HCT116 (cell line): ENCODE measurements around the gene GABBR2. TPM values are rescaled to one million over a fixed set of nuclear protein-coding genes. Genes with fewer than 3 reads are reported as not detected.

Source experiments
- ATAC-seq: fragments of 200-7000 bp; cut with Tn5 transposase; 2 replicates; pipeline ENCODE4 v1.9.1; 2020; ENCODE audit warnings: mild to moderate bottlenecking, moderate library complexity
- BruUV-seq: library from RNA; stranded (reverse); fragments of 400-500 nt; replicated peaks from 2 replicates; lab custom pipeline; 2021; lab: Mats Ljungman, UMichigan
- CTCF ChIA-PET: fragments of 300-600 bp; sonication (Branson Sonifier 250); formaldehyde crosslinking; loops from one replicate; lab custom pipeline; 2021; ENCODE audit warnings: antibody characterized with exemption; lab: Charles Lee
- POLR2A ChIA-PET: fragments of 300-600, 350-600 bp; sonication (Branson Sonifier 250); formaldehyde crosslinking; loops from one replicate; lab custom pipeline; 2021; ENCODE audit warnings: antibody characterized with exemption; lab: Charles Lee
- RAD21 ChIA-PET, 2 experiments: fragments of 300-600 bp; sonication (Branson Sonifier 250); formaldehyde crosslinking; loops; one replicate each; lab custom pipeline; 2023; ENCODE audit warnings: low total read pairs in 2 of 2; ENCODE audit not compliant: uncharacterized antibody in 2 of 2, unreplicated experiment in 2 of 2, low non-redundant PET in 1 of 2; lab: Charles Lee
- DNase-seq: peaks from one replicate; pipeline ENCODE4 v3.0.0-alpha.2; 2010; ENCODE audit warnings: low read depth, low spot score
- H2AFZ ChIP-seq: fragments of 200-600 bp; shearing (Covaris generic), sonication (generic); 2 replicates; pipeline ENCODE4 v1.6.1; 2017; ENCODE audit warnings: low read depth, mixed run types, mixed read lengths, antibody characterized with exemption, low read length; ENCODE audit not compliant: poor library complexity, severe bottlenecking
- H3K27ac ChIP-seq: 2 replicates; pipeline ENCODE4 v1.5.1; 2012; ENCODE audit warnings: low read depth, low read length
- H3K27me3 ChIP-seq: fragments of 200-600 bp; sonication (generic); 2 replicates; pipeline ENCODE4 v1.6.1; 2016; ENCODE audit warnings: mixed run types, low read length, mixed read lengths; ENCODE audit not compliant: insufficient read depth
- H3K36me3 ChIP-seq, 2 experiments: fragments of 200-500 bp in 1 of 2; fragments of 200-600 bp in 1 of 2; sonication (Bioruptor generic) in 1 of 2; sonication (generic) in 1 of 2; 2 replicates each; pipeline versions ENCODE4 v1.5.1 to v1.6.1; 2014 to 2016; ENCODE audit warnings: low read length in 2 of 2, inconsistent platforms in 1 of 2, mixed read lengths in 1 of 2, mixed run types in 1 of 2; ENCODE audit not compliant: insufficient read depth in 2 of 2, control insufficient read depth in 1 of 2
- H3K4me1 ChIP-seq, 2 experiments: fragments of 200-600 bp in 1 of 2; sonication (generic) in 1 of 2; 2 replicates each; pipeline versions ENCODE4 v1.5.1 to v1.6.1; 2012 to 2017; ENCODE audit warnings: low read length in 2 of 2, inconsistent platforms in 1 of 2, mild to moderate bottlenecking in 1 of 2, mixed read lengths in 1 of 2, mixed run types in 1 of 2, moderate library complexity in 1 of 2; ENCODE audit not compliant: insufficient read depth in 2 of 2, control insufficient read depth in 1 of 2
- H3K4me2 ChIP-seq: fragments of 200-600 bp; sonication (generic); 2 replicates; pipeline ENCODE4 v1.6.1; 2017; ENCODE audit warnings: mixed run types, low read length, mixed read lengths
- H3K4me3 ChIP-seq, 2 experiments: fragments of 200-600 bp in 1 of 2; sonication (generic) in 1 of 2; replicated peaks in 1 of 2; 2 replicates each; pipeline ENCODE4 v1.5.1; 2011 to 2016; ENCODE audit warnings: low read length in 2 of 2, control low read depth in 1 of 2, low read depth in 1 of 2, mild to moderate bottlenecking in 1 of 2, mixed read lengths in 1 of 2, mixed run types in 1 of 2
- H3K79me2 ChIP-seq: fragments of 200-600 bp; sonication (generic); 2 replicates; pipeline ENCODE4 v1.6.1; 2017; ENCODE audit warnings: mild to moderate bottlenecking, mixed run types, low read length, moderate library complexity, mixed read lengths; ENCODE audit not compliant: insufficient read depth
- H3K9ac ChIP-seq: fragments of 200-600 bp; sonication (generic); 2 replicates; pipeline ENCODE4 v1.6.1; 2016; ENCODE audit warnings: low read length, mixed read lengths
- H3K9me2 ChIP-seq: fragments of 200-600 bp; sonication (generic), shearing (Covaris generic); 2 replicates; pipeline ENCODE4 v1.6.1; 2017; ENCODE audit warnings: mixed run types, mild to moderate bottlenecking, moderate library complexity; ENCODE audit not compliant: insufficient read depth
- H3K9me3 ChIP-seq, 2 experiments: fragments of 200-500 bp in 1 of 2; fragments of 200-600 bp in 1 of 2; sonication (Bioruptor generic) in 1 of 2; sonication (generic) in 1 of 2; 2 replicates each; pipeline ENCODE4 v1.6.1; 2014 to 2017; ENCODE audit warnings: low read length in 2 of 2, mixed read lengths in 2 of 2, inconsistent platforms in 1 of 2, low read depth in 1 of 2, mild to moderate bottlenecking in 1 of 2, mixed run types in 1 of 2, moderate library complexity in 1 of 2; ENCODE audit not compliant: control insufficient read depth in 1 of 2, insufficient read depth in 1 of 2
- H4K20me1 ChIP-seq: fragments of 200-600 bp; sonication (generic), shearing (Covaris generic); 2 replicates; pipeline ENCODE4 v1.6.1; 2017; ENCODE audit warnings: mixed run types, mild to moderate bottlenecking, moderate library complexity; ENCODE audit not compliant: insufficient read depth
- CBX3 ChIP-seq: IDR thresholded peaks from 2 replicates; pipeline ENCODE4 v1.6.1; 2012; ENCODE audit warnings: low read depth
- CEBPB ChIP-seq: IDR thresholded peaks from 2 replicates; pipeline ENCODE4 v1.6.1; 2012; ENCODE audit warnings: low read depth
- EZH2 ChIP-seq: fragments of 200-600 bp; sonication (generic); IDR thresholded peaks from 2 replicates; pipeline ENCODE4 v1.6.1; 2017; ENCODE audit warnings: antibody characterized with exemption, mixed run types
- FOSL1 ChIP-seq: IDR thresholded peaks from 2 replicates; pipeline ENCODE4 v1.6.1; 2012; ENCODE audit warnings: low read depth
- JUND ChIP-seq: IDR thresholded peaks from 2 replicates; pipeline ENCODE4 v1.6.1; 2012
- POLR2A ChIP-seq: IDR thresholded peaks from 2 replicates; pipeline ENCODE4 v1.7.0; 2011; ENCODE audit warnings: borderline replicate concordance; ENCODE audit not compliant: insufficient read depth, insufficient read length; ENCODE audit errors: extremely low read depth
- POLR2AphosphoS5 ChIP-seq: IDR thresholded peaks from 2 replicates; pipeline ENCODE4 v1.6.1; 2011; ENCODE audit warnings: mild to moderate bottlenecking, low read depth, low read length, moderate library complexity
- SP1 ChIP-seq: IDR thresholded peaks from 2 replicates; pipeline ENCODE4 v1.6.1; 2012; ENCODE audit warnings: low read depth
- SRF ChIP-seq: IDR thresholded peaks from 2 replicates; pipeline ENCODE4 v1.6.1; 2012; ENCODE audit warnings: low read depth
- ZFX ChIP-seq: fragments of 450-650 bp; IDR thresholded peaks from 2 replicates; pipeline ENCODE4 v1.6.1; 2017
- intact Hi-C: fragments of 100-400 bp; cut with micrococcal nuclease; formaldehyde crosslinking; loops from 2 replicates; pipeline ENCODE4 v1.10.0; 2022
- total RNA-seq: library from RNA; stranded (reverse); gene quantifications from one replicate; pipeline ENCODE4 v1.2.1, GENCODE V29; 2021; ENCODE audit not compliant: unreplicated experiment
- TF ChIP-seq, protein P1 (sequence below): IDR thresholded peaks from 2 replicates; pipeline ENCODE4 v1.6.1; 2012; ENCODE audit warnings: low read depth
- TF ChIP-seq, protein P2 (sequence below), 3 experiments: fragments of 200-600 bp in 1 of 3; sonication (generic) in 1 of 3; IDR thresholded peaks in 2 of 3; conservative IDR thresholded peaks in 1 of 3; 2 replicates each; pipeline ENCODE4 v1.5.1; 2012 to 2017; ENCODE audit warnings: low read depth in 2 of 3, low read length in 2 of 3, antibody characterized with exemption in 1 of 3, borderline replicate concordance in 1 of 3, control low read depth in 1 of 3, mild to moderate bottlenecking in 1 of 3, mixed read lengths in 1 of 3, mixed run types in 1 of 3, moderate library complexity in 1 of 3; ENCODE audit not compliant: insufficient read depth in 1 of 3
- TF ChIP-seq, protein P3 (sequence below): IDR thresholded peaks from 2 replicates; pipeline ENCODE4 v1.6.1; 2011; ENCODE audit warnings: mild to moderate bottlenecking, low read length, moderate library complexity; ENCODE audit not compliant: insufficient replicate concordance; ENCODE audit errors: extremely low read depth

GABBR2 gene
- total RNA-seq, 1 experiment from 2014 or later = 0.15 TPM

DNA sequence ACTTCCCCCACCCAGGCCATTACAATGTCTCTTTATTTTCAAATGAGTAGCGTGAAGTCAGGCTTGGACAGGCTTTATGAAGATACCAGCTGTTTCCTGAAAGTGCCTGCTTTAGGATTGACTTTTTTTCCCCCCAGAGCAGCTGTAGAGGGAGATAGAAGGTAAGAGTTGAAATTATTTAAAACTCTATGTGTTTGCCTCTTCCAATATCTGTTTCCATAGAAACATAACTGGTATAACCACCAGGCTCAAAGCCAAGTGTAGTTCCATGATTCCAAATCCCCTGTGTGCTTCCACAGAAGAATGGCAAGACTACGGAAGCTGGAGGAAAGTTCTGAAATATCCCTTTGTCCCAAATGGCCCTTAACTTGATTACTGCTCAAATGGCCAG lies 365.9 kb downstream of the GABBR2 start:
- ChIA-PET CTCF (no interaction called here), POLR2A (no interaction called here)

DNA sequence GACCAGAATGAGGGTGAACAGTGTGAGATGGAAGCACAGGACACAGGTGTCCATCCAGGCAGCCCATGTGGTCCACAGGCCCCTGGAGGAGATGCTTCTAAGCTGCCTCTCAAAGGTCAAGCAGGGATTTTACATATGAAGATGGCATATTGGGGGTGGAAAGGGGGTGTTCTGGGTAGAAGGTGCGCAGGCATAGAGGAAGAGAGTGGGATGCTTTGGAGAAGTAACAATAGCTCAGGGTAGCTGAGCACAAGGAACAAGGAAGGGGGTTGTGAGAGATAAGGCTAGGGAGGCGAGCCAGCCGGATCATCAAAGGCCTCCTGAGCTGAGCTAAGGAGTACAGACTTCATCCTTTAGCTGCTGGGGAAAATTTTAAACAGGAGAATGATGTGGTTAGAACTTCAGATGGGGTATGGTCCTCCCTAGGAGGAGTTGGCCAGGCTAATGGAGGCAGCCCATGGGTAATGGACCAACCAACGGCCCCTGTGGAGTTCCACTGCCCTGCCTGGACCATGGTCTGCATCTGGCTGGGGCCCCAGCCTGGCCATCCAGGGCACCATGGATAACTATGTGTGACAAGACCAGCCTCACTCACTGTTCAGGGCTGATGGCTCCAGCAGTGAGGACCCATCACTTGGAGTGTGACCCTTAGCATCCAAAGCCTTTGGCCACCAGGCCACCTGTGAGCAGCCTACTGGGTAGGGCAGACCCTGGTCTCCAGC lies 366.5 kb downstream of the GABBR2 start:
- no peak for ATAC-seq
- TF ChIP-seq ZFX (no peak), EZH2 (no peak), FOSL1 (no peak), POLR2AphosphoS5 (no peak)
- TF ChIP-seq, protein P1, sequence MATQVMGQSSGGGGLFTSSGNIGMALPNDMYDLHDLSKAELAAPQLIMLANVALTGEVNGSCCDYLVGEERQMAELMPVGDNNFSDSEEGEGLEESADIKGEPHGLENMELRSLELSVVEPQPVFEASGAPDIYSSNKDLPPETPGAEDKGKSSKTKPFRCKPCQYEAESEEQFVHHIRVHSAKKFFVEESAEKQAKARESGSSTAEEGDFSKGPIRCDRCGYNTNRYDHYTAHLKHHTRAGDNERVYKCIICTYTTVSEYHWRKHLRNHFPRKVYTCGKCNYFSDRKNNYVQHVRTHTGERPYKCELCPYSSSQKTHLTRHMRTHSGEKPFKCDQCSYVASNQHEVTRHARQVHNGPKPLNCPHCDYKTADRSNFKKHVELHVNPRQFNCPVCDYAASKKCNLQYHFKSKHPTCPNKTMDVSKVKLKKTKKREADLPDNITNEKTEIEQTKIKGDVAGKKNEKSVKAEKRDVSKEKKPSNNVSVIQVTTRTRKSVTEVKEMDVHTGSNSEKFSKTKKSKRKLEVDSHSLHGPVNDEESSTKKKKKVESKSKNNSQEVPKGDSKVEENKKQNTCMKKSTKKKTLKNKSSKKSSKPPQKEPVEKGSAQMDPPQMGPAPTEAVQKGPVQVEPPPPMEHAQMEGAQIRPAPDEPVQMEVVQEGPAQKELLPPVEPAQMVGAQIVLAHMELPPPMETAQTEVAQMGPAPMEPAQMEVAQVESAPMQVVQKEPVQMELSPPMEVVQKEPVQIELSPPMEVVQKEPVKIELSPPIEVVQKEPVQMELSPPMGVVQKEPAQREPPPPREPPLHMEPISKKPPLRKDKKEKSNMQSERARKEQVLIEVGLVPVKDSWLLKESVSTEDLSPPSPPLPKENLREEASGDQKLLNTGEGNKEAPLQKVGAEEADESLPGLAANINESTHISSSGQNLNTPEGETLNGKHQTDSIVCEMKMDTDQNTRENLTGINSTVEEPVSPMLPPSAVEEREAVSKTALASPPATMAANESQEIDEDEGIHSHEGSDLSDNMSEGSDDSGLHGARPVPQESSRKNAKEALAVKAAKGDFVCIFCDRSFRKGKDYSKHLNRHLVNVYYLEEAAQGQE = no peak
- TF ChIP-seq, protein P2, sequence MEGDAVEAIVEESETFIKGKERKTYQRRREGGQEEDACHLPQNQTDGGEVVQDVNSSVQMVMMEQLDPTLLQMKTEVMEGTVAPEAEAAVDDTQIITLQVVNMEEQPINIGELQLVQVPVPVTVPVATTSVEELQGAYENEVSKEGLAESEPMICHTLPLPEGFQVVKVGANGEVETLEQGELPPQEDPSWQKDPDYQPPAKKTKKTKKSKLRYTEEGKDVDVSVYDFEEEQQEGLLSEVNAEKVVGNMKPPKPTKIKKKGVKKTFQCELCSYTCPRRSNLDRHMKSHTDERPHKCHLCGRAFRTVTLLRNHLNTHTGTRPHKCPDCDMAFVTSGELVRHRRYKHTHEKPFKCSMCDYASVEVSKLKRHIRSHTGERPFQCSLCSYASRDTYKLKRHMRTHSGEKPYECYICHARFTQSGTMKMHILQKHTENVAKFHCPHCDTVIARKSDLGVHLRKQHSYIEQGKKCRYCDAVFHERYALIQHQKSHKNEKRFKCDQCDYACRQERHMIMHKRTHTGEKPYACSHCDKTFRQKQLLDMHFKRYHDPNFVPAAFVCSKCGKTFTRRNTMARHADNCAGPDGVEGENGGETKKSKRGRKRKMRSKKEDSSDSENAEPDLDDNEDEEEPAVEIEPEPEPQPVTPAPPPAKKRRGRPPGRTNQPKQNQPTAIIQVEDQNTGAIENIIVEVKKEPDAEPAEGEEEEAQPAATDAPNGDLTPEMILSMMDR (IDR thresholded peaks at IDR 0.05 in 2 of 3, conservative IDR thresholded peaks at IDR 0.05 in 1 of 3; ENCODE audit: borderline replicate concordance in 1 of 3, insufficient read depth in 1 of 3, low read depth in 2 of 3, low read length in 2 of 3) = no peak

More for the DNA sequence above, 365.9 kb downstream of the GABBR2 start:
- Histone ChIP-seq H3K27ac (no peak overlapping the region), H3K9me2 (no peaks in the 10 kb centered on the region), H3K9me3 (no peaks in the 10 kb centered on the region), H3K79me2 (no peaks in the 10 kb centered on the region), H3K27me3 (peaks cover 21% of the 10 kb centered on the region; the same call in 1 of the 2 replicates), H3K4me2 (no peak overlapping the region), H3K4me3 (no peak overlapping the region), H3K4me1 (no peaks in the 10 kb centered on the region), H2AFZ (no peak overlapping the region), H3K9ac (no peak overlapping the region), H3K36me3 (no peaks in the 10 kb centered on the region), H4K20me1 (no peaks in the 10 kb centered on the region)
- RAD21 ChIA-PET = no interaction called here
- ATAC-seq (no peak), DNase-seq (no peak)
- TF ChIP-seq SRF (no peak), POLR2AphosphoS5 (no peak), CEBPB (no peak), JUND (no peak), POLR2A (no peak), SP1 (no peak), CBX3 (no peak)
- TF ChIP-seq, protein P3, sequence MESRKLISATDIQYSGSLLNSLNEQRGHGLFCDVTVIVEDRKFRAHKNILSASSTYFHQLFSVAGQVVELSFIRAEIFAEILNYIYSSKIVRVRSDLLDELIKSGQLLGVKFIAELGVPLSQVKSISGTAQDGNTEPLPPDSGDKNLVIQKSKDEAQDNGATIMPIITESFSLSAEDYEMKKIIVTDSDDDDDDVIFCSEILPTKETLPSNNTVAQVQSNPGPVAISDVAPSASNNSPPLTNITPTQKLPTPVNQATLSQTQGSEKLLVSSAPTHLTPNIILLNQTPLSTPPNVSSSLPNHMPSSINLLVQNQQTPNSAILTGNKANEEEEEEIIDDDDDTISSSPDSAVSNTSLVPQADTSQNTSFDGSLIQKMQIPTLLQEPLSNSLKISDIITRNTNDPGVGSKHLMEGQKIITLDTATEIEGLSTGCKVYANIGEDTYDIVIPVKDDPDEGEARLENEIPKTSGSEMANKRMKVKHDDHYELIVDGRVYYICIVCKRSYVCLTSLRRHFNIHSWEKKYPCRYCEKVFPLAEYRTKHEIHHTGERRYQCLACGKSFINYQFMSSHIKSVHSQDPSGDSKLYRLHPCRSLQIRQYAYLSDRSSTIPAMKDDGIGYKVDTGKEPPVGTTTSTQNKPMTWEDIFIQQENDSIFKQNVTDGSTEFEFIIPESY = no peak
- BruUV-seq = no TSS peak
- intact Hi-C loops = no loop called here

More for the DNA sequence above, 366.5 kb downstream of the GABBR2 start:
- H3K27ac ChIP-seq = no peak overlapping the region
- intact Hi-C loops = no loop called here
- H2AFZ ChIP-seq = no peak overlapping the region
- no peaks in the 10 kb centered on the region for H3K4me1 ChIP-seq
- H3K4me2 ChIP-seq = no peak overlapping the region
- no peaks in the 10 kb centered on the region for H3K79me2 ChIP-seq
- no peak for DNase-seq
- RAD21 ChIA-PET = no interaction called here
- no peak overlapping the region for H3K9ac ChIP-seq
- POLR2A ChIA-PET = no interaction called here
- H3K9me3 ChIP-seq = no peaks in the 10 kb centered on the region
- H4K20me1 ChIP-seq = no peaks in the 10 kb centered on the region
- CTCF ChIA-PET = no interaction called here
- no peaks in the 10 kb centered on the region for H3K36me3 ChIP-seq
- no peak overlapping the region for H3K4me3 ChIP-seq
- peaks cover 21% of the 10 kb centered on the region; the same call in 1 of the 2 replicates for H3K27me3 ChIP-seq
- no TSS peak for BruUV-seq
- no peaks in the 10 kb centered on the region for H3K9me2 ChIP-seq
